HCT116 (cell line): ENCODE results near the gene ZDHHC14. TPM values are rescaled to one million over a fixed set of nuclear protein-coding genes. Genes with fewer than 3 reads are reported as not detected.

Experiments
- ATAC-seq: fragments of 200-7000 bp; cut with Tn5 transposase; 2 replicates; pipeline ENCODE4 v1.9.1; 2020; ENCODE audit warnings: mild to moderate bottlenecking, moderate library complexity
- BruUV-seq: library from RNA; stranded (reverse); fragments of 400-500 nt; replicated peaks from 2 replicates; lab custom pipeline; 2021; lab: Mats Ljungman, UMichigan
- CTCF ChIA-PET: fragments of 300-600 bp; sonication (Branson Sonifier 250); formaldehyde crosslinking; loops from one replicate; lab custom pipeline; 2021; ENCODE audit warnings: antibody characterized with exemption; lab: Charles Lee
- POLR2A ChIA-PET: fragments of 300-600, 350-600 bp; sonication (Branson Sonifier 250); formaldehyde crosslinking; loops from one replicate; lab custom pipeline; 2021; ENCODE audit warnings: antibody characterized with exemption; lab: Charles Lee
- RAD21 ChIA-PET, 2 experiments: fragments of 300-600 bp; sonication (Branson Sonifier 250); formaldehyde crosslinking; loops; one replicate each; lab custom pipeline; 2023; ENCODE audit warnings: low total read pairs in 2 of 2; ENCODE audit not compliant: uncharacterized antibody in 2 of 2, unreplicated experiment in 2 of 2, low non-redundant PET in 1 of 2; lab: Charles Lee
- DNase-seq: peaks from one replicate; pipeline ENCODE4 v3.0.0-alpha.2; 2010; ENCODE audit warnings: low read depth, low spot score
- H2AFZ ChIP-seq: fragments of 200-600 bp; shearing (Covaris generic), sonication (generic); 2 replicates; pipeline ENCODE4 v1.6.1; 2017; ENCODE audit warnings: low read depth, mixed run types, mixed read lengths, antibody characterized with exemption, low read length; ENCODE audit not compliant: poor library complexity, severe bottlenecking
- H3K27ac ChIP-seq: 2 replicates; pipeline ENCODE4 v1.5.1; 2012; ENCODE audit warnings: low read depth, low read length
- H3K27me3 ChIP-seq: fragments of 200-600 bp; sonication (generic); 2 replicates; pipeline ENCODE4 v1.6.1; 2016; ENCODE audit warnings: mixed run types, low read length, mixed read lengths; ENCODE audit not compliant: insufficient read depth
- H3K36me3 ChIP-seq, 2 experiments: fragments of 200-500 bp in 1 of 2; fragments of 200-600 bp in 1 of 2; sonication (Bioruptor generic) in 1 of 2; sonication (generic) in 1 of 2; 2 replicates each; pipeline versions ENCODE4 v1.5.1 to v1.6.1; 2014 to 2016; ENCODE audit warnings: low read length in 2 of 2, inconsistent platforms in 1 of 2, mixed read lengths in 1 of 2, mixed run types in 1 of 2; ENCODE audit not compliant: insufficient read depth in 2 of 2, control insufficient read depth in 1 of 2
- H3K4me1 ChIP-seq, 2 experiments: fragments of 200-600 bp in 1 of 2; sonication (generic) in 1 of 2; 2 replicates each; pipeline versions ENCODE4 v1.5.1 to v1.6.1; 2012 to 2017; ENCODE audit warnings: low read length in 2 of 2, inconsistent platforms in 1 of 2, mild to moderate bottlenecking in 1 of 2, mixed read lengths in 1 of 2, mixed run types in 1 of 2, moderate library complexity in 1 of 2; ENCODE audit not compliant: insufficient read depth in 2 of 2, control insufficient read depth in 1 of 2
- H3K4me2 ChIP-seq: fragments of 200-600 bp; sonication (generic); 2 replicates; pipeline ENCODE4 v1.6.1; 2017; ENCODE audit warnings: mixed run types, low read length, mixed read lengths
- H3K4me3 ChIP-seq, 2 experiments: fragments of 200-600 bp in 1 of 2; sonication (generic) in 1 of 2; replicated peaks in 1 of 2; 2 replicates each; pipeline ENCODE4 v1.5.1; 2011 to 2016; ENCODE audit warnings: low read length in 2 of 2, control low read depth in 1 of 2, low read depth in 1 of 2, mild to moderate bottlenecking in 1 of 2, mixed read lengths in 1 of 2, mixed run types in 1 of 2
- H3K79me2 ChIP-seq: fragments of 200-600 bp; sonication (generic); 2 replicates; pipeline ENCODE4 v1.6.1; 2017; ENCODE audit warnings: mild to moderate bottlenecking, mixed run types, low read length, moderate library complexity, mixed read lengths; ENCODE audit not compliant: insufficient read depth
- H3K9ac ChIP-seq: fragments of 200-600 bp; sonication (generic); 2 replicates; pipeline ENCODE4 v1.6.1; 2016; ENCODE audit warnings: low read length, mixed read lengths
- H3K9me2 ChIP-seq: fragments of 200-600 bp; sonication (generic), shearing (Covaris generic); 2 replicates; pipeline ENCODE4 v1.6.1; 2017; ENCODE audit warnings: mixed run types, mild to moderate bottlenecking, moderate library complexity; ENCODE audit not compliant: insufficient read depth
- H3K9me3 ChIP-seq, 2 experiments: fragments of 200-500 bp in 1 of 2; fragments of 200-600 bp in 1 of 2; sonication (Bioruptor generic) in 1 of 2; sonication (generic) in 1 of 2; 2 replicates each; pipeline ENCODE4 v1.6.1; 2014 to 2017; ENCODE audit warnings: low read length in 2 of 2, mixed read lengths in 2 of 2, inconsistent platforms in 1 of 2, low read depth in 1 of 2, mild to moderate bottlenecking in 1 of 2, mixed run types in 1 of 2, moderate library complexity in 1 of 2; ENCODE audit not compliant: control insufficient read depth in 1 of 2, insufficient read depth in 1 of 2
- H4K20me1 ChIP-seq: fragments of 200-600 bp; sonication (generic), shearing (Covaris generic); 2 replicates; pipeline ENCODE4 v1.6.1; 2017; ENCODE audit warnings: mixed run types, mild to moderate bottlenecking, moderate library complexity; ENCODE audit not compliant: insufficient read depth
- CBX3 ChIP-seq: IDR thresholded peaks from 2 replicates; pipeline ENCODE4 v1.6.1; 2012; ENCODE audit warnings: low read depth
- CEBPB ChIP-seq: IDR thresholded peaks from 2 replicates; pipeline ENCODE4 v1.6.1; 2012; ENCODE audit warnings: low read depth
- CTCF ChIP-seq, 3 experiments: fragments of 200-600 bp in 1 of 3; sonication (generic) in 1 of 3; IDR thresholded peaks in 2 of 3; conservative IDR thresholded peaks in 1 of 3; 2 replicates each; pipeline ENCODE4 v1.5.1; 2012 to 2017; ENCODE audit warnings: low read depth in 2 of 3, low read length in 2 of 3, antibody characterized with exemption in 1 of 3, borderline replicate concordance in 1 of 3, control low read depth in 1 of 3, mild to moderate bottlenecking in 1 of 3, mixed read lengths in 1 of 3, mixed run types in 1 of 3, moderate library complexity in 1 of 3; ENCODE audit not compliant: insufficient read depth in 1 of 3
- EGR1 ChIP-seq: IDR thresholded peaks from 2 replicates; pipeline ENCODE4 v1.6.1; 2012; ENCODE audit warnings: low read depth
- ELF1 ChIP-seq: IDR thresholded peaks from 2 replicates; pipeline ENCODE4 v1.6.1; 2012; ENCODE audit warnings: low read depth, borderline replicate concordance
- EZH2 ChIP-seq: fragments of 200-600 bp; sonication (generic); IDR thresholded peaks from 2 replicates; pipeline ENCODE4 v1.6.1; 2017; ENCODE audit warnings: antibody characterized with exemption, mixed run types
- FOSL1 ChIP-seq: IDR thresholded peaks from 2 replicates; pipeline ENCODE4 v1.6.1; 2012; ENCODE audit warnings: low read depth
- MAX ChIP-seq: IDR thresholded peaks from 2 replicates; pipeline ENCODE4 v1.6.1; 2012
- POLR2AphosphoS5 ChIP-seq: IDR thresholded peaks from 2 replicates; pipeline ENCODE4 v1.6.1; 2011; ENCODE audit warnings: mild to moderate bottlenecking, low read depth, low read length, moderate library complexity
- RAD21 ChIP-seq: IDR thresholded peaks from 2 replicates; pipeline ENCODE4 v1.6.1; 2012; ENCODE audit warnings: low read depth, mild to moderate bottlenecking
- REST ChIP-seq: IDR thresholded peaks from 2 replicates; pipeline ENCODE4 v1.6.1; 2012; ENCODE audit warnings: low read depth
- SIN3A ChIP-seq: IDR thresholded peaks from 2 replicates; pipeline ENCODE4 v1.6.1; 2012; ENCODE audit warnings: low read depth
- SP1 ChIP-seq: IDR thresholded peaks from 2 replicates; pipeline ENCODE4 v1.6.1; 2012; ENCODE audit warnings: low read depth
- SRF ChIP-seq: IDR thresholded peaks from 2 replicates; pipeline ENCODE4 v1.6.1; 2012; ENCODE audit warnings: low read depth
- TCF7L2 ChIP-seq: IDR thresholded peaks from 2 replicates; pipeline ENCODE4 v1.7.0; 2011; ENCODE audit warnings: borderline replicate concordance, inconsistent platforms; ENCODE audit not compliant: insufficient read depth, insufficient read length; ENCODE audit errors: extremely low read depth
- ZBTB33 ChIP-seq: IDR thresholded peaks from 2 replicates; pipeline ENCODE4 v1.6.1; 2011; ENCODE audit warnings: mild to moderate bottlenecking, low read length, moderate library complexity; ENCODE audit not compliant: insufficient replicate concordance; ENCODE audit errors: extremely low read depth
- ZNF274 ChIP-seq: fragments of 200-500 bp; sonication (Bioruptor generic); IDR thresholded peaks from 2 replicates; pipeline ENCODE4 v1.6.1; 2014; ENCODE audit warnings: mild to moderate bottlenecking, low read depth, low read length, inconsistent platforms
- intact Hi-C: fragments of 100-400 bp; cut with micrococcal nuclease; formaldehyde crosslinking; loops from 2 replicates; pipeline ENCODE4 v1.10.0; 2022
- total RNA-seq: library from RNA; stranded (reverse); gene quantifications from one replicate; pipeline ENCODE4 v1.2.1, GENCODE V29; 2021; ENCODE audit not compliant: unreplicated experiment

Gene ZDHHC14
- total RNA-seq, 1 experiment from 2014 or later, result 5.3 TPM

- Histone ChIP-seq H3K9me3 (no peaks in the 10 kb centered on the region), H3K9me2 (no peaks in the 10 kb centered on the region), H3K27me3 (no peaks in the 10 kb centered on the region), H4K20me1 (no peaks in the 10 kb centered on the region), H3K4me3 (no peak overlapping the region), H3K4me1 (no peaks in the 10 kb centered on the region), H2AFZ (no peak overlapping the region), H3K79me2 (no peaks in the 10 kb centered on the region), H3K9ac (no peak overlapping the region), H3K4me2 (no peak overlapping the region), H3K36me3 (no peaks in the 10 kb centered on the region), H3K27ac (no peak overlapping the region)
- intact Hi-C loops, result loop anchor here (10.0 kb wide), 2 partner anchors 304 to 434 kb away; no protein-coding TSS in a partner anchor
- POLR2A ChIA-PET, result no interaction called here
- no peak for DNase-seq
- CTCF ChIA-PET, result no interaction called here
- TF ChIP-seq CTCF (IDR thresholded peaks at IDR 0.05 in 2 of 3, conservative IDR thresholded peaks at IDR 0.05 in 1 of 3; ENCODE audit: borderline replicate concordance in 1 of 3, insufficient read depth in 1 of 3, low read depth in 2 of 3, low read length in 2 of 3) (no peak), POLR2AphosphoS5 (no peak), SP1 (no peak), MAX (no peak), ELF1 (no peak), SIN3A (no peak), TCF7L2 (no peak), SRF (no peak), CEBPB (no peak), REST (no peak), CBX3 (no peak), ZBTB33 (no peak), RAD21 (no peak), EZH2 (no peak), ZNF274 (no peak), EGR1 (no peak), FOSL1 (no peak)
- BruUV-seq, result no TSS peak
- no peak for ATAC-seq
- RAD21 ChIA-PET, result no interaction called here
Observed at GRCh38 chr6:157640746-157641451, 259.9 kb downstream of the ZDHHC14 start.
